A172 (cell line): ENCODE measurements around the gene PRDM16. TPM values are rescaled to one million over a fixed set of nuclear protein-coding genes. Genes with fewer than 3 reads are reported as not detected.
A peak's percentile ranks its signal among the peaks of the same experiment; 100 is the strongest.

Experiments
- DNase-seq: peaks from one replicate; pipeline ENCODE4 v3.0.0-alpha.2; 2015; ENCODE audit warnings: low spot score
- total RNA-seq: library from RNA; depleted of rRNA; stranded (reverse); fragments of >200 nt; shearing (Covaris generic); gene quantifications from 2 replicates; pipeline ENCODE4 v1.2.3, GENCODE V29; 2014

PRDM16 gene
- total RNA-seq, 1 experiment from 2014 or later = 0.84 TPM

- peak; percentile 56 for DNase-seq
Observed at GRCh38 chr1:3320246-3321152, 251.5 kb downstream of the PRDM16 start.

- DNase-seq = no peak
Observed at GRCh38 chr1:3321559-3322449, 252.8 kb downstream of the PRDM16 start.

- DNase-seq = no peak
Observed at GRCh38 chr1:3322450-3323020, 253.5 kb downstream of the PRDM16 start.

- DNase-seq = no peak
Observed at GRCh38 chr1:3323021-3323795, 254.2 kb downstream of the PRDM16 start.

GRCh38 chr1:3323796-3324703 is 255.0 kb downstream of the PRDM16 start:
- no peak for DNase-seq

- no peak for DNase-seq
Observed at GRCh38 chr1:3324704-3325535, 255.9 kb downstream of the PRDM16 start.

GRCh38 chr1:3326516-3327388 is 257.7 kb downstream of the PRDM16 start:
- DNase-seq = no peak

- DNase-seq = no peak
Observed at GRCh38 chr1:3327389-3327702, 258.3 kb downstream of the PRDM16 start.

- DNase-seq = no peak
Observed at GRCh38 chr1:3327936-3328590, 259.1 kb downstream of the PRDM16 start.

- DNase-seq = no peak
Observed at GRCh38 chr1:3329640-3330281, 260.8 kb downstream of the PRDM16 start.

GRCh38 chr1:3330771-3331245 is 261.8 kb downstream of the PRDM16 start:
- no peak for DNase-seq

- no peak for DNase-seq
Observed at GRCh38 chr1:3331564-3331963, 262.6 kb downstream of the PRDM16 start.

- no peak for DNase-seq
Observed at GRCh38 chr1:3332043-3332442, 263.0 kb downstream of the PRDM16 start.

- DNase-seq = no peak
Observed at GRCh38 chr1:3332662-3333061, 263.7 kb downstream of the PRDM16 start.

- no peak for DNase-seq
Observed at GRCh38 chr1:3333903-3334302, 264.9 kb downstream of the PRDM16 start.

GRCh38 chr1:3334366-3334765 is 265.4 kb downstream of the PRDM16 start:
- DNase-seq = no peak
